ENCODE measurements around the gene MAGI2.
A peak's percentile ranks its signal among the peaks of the same experiment; 100 is the strongest.

MAGI2 gene

DNA sequence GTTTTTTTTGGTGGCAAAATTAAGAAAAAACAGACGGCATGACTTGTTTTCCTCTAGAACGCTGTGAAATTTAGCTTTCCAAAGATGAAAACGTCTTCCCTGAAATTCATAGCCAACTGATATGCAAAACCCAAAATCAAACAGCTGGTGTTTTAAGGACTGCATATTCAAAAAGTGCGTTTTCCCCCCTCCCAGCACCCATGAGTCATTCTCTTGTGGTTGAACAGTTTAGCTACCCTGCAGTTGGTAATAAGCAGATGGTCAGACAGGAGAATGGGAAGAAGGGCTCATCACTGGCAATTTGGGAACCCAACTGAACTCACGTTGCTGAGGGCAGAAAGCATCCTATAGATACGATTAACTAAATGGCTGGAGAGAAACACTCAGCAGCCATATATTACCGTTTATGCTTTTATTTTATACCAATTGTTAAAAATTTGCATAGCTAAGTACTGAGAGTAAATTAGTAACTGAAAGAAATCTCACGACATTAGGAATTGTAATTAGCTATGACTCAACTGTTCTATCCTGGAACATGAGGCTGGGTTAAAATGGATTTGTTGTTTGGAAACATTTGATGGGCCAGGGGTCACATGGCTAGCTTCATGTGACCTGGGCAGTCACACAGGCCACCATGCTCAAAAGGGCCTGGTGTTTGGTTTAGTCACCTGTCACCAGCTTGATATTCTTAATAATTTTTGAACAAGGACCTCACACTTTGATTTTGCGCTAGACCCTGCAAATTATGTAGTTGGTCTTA, 1311.8 kb downstream of the MAGI2 start:
- peak; percentile 43 for DNase-seq (ENCODE audit: low read depth)

DNA sequence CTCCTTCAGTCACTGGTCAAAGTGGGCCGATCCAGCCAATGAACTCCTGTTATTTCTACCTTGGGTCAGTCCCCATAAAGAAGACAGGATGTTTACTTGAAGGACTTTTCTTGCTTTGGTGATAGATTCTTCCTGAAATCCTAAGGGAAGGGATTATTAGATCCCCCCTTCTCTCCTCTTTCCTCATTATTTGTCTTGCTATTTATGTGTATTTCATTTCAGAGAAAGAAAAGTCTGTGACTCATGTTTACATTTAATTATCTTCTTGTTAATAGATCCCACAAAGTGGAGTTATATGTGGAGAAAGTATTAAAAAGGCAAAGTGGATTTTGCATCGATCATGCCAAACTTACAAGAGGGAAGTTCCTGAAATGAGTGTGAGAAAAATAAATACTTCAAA, 1313.4 kb downstream of the MAGI2 start:
- DNase-seq (ENCODE audit: low read depth), result no peak

DNA sequence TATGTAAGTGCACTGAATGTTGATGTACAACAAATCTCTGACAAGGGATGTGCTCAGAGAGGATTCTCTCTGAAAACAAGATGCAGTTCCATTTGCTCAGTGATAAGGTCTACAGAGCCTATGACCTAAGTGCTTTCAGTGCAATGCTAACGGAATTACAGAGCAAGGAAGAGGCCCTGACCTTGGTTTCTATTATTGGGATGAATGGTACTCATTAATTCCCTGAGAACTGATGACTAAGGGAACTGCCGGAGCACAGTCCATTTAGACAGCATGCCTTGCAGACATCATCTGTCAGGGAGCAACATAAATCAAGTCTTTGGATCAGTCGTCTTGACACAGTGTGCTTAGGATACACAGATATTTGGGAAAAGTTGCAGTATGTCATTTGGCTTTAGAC, 1314.1 kb downstream of the MAGI2 start:
- DNase-seq (ENCODE audit: low read depth), result peak; percentile 48

DNA sequence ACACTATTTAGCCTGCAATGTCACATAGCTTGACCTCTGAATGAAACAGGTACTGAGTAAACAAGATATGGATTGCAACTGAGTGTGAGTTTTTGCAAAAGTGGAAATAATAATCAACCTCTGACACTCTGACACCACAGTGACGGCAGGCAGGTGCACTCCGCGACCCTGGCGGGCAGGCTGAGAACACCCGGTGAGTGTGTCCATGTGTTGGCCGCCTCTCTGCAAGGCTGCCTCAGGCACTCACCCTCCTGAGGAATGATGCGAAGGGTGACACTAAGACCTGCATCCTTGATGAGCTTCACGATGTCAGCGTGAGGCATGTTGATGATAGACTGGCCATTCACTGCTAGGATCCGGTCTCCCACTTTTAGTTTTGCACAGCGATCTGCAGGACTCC, 1318.7 kb downstream of the MAGI2 start:
- no peak for DNase-seq (ENCODE audit: low read depth)

DNA sequence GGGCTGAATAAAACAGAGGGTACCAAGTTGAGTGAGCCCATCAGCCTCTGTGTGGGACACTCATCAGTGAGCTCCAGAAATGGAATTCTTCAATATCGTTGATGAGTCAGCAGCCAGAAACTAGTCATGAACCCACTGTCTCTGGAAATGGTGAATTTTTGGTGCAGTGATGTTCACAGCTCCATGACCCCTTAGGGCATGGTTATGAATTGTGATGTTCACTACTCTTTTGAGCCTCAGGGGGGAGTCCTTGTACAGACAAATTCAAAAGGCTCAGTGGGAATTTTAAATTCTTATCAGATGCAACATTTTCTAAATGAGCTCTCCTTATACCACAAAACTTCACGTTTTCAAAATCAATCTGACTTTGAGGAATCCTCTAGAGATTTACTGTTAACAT, 1319.2 kb downstream of the MAGI2 start:
- peak; percentile 44 for DNase-seq (ENCODE audit: low read depth)

DNA sequence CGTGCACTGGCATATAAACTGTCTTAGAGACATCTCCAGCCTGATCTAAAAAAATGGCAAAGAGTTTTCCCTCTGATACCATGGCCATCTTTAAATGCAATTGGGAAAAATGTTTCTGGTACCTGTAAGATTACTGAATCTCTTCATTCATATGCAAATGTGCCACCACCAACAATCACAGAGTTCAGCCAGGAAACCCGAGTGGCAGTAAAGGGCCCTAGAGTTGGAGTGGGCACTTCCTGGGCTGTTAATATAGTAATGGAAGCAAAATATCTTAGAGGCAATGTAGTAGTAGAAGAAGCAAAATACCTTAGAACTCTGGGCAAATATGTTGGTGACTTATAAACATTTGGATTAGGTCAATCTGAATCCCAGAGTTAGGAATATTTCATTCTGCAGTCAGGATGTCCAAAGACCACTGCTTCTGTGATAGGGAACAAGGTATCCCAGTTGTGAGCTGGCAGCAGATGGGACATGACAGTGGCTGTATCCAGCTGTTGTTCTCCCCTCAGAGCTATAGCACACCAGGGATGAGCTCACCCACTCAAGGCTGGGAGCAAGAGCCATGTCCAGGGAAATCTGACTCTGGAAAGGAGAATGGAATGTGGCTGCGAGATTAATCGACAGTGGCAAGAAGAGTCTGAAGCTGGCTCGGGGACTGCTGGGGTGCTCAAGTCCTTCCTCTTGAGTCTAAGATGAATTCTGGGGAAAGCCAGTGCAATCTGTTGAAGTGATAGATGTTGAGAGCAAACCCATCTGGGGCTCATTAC, 1322.8 kb downstream of the MAGI2 start:
- no peak for DNase-seq (ENCODE audit: low read depth)

DNA sequence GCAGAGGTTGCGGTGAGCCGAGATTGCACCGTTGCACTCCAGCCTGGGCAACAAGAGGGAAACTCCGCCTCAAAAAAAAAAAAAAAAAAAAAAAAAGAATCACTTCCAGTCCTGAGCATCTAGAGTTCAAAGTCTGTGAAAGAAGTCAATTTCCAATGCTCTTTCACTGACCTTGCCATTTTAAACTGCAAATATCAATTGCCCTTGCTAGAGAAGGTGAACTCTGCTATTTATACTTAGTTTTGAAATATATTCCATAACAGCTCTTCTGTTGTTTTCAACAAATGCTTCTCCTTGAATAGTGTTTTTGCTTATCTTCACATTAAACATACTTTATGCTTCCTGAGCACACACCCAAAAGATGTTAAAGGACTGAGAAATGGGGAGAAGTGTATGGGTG, 1323.6 kb downstream of the MAGI2 start:
- DNase-seq (ENCODE audit: low read depth), result no peak

DNA sequence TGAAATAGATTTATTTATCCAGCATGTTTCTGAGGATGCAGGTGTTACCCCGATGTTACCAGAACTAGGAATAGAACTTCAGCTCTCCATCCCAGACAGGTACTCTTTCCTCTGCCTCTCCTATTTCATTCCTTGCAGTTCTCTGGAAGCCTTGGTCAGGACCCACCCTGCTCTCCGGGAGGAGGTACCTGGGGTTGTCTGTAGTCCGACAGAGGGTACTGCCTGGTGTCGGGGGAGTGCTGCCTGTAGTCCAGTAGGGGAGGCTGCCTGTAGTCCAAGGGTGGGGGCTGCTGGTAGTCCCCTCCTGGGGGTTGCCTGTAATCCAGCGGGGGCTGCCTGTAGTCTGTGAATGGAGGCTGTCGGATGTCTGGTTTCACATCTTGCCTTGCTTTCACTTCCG, 1326.5 kb downstream of the MAGI2 start:
- no peak for DNase-seq (ENCODE audit: low read depth)

DNA sequence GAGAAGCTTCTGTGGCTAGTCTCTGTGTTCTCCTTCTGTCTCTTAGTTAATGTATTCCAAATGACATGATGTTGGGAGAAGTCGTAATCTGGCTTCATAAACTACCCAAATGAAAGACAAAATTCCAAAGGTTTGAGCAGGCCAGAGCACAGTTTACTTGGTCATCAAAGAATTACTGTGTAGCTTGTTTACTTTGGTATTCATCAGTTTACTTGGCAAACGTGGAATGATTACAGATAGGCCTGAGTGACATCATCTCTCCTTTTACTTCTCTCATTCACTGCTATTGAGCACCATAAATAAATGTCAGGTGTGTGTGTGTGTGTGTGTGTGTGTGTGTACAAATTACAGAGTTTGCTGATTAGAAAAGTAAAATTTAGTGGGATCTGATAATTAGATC, 1327.6 kb downstream of the MAGI2 start:
- peak; percentile 42 for DNase-seq (ENCODE audit: low read depth)

DNA sequence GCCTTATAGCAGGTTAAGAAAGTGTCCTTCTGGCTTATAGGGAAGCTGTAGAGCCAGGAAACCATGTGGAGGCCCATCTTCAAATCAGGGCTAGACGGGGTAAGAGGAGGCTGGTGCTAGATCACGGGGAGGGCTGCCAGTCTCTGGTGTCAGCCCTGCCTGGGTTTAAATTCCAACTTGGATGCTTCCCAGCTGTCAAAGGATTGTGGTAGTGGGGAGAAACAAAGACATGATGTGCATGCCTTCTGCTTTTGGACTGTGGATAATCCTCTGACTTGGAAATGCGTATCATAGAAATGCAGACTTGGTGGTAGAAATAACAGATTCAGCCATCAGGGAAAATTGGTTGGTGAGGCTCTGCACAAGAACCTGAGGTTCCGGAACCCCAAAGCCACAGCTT, 1329.3 kb downstream of the MAGI2 start:
- DNase-seq (ENCODE audit: low read depth), result no peak

DNA sequence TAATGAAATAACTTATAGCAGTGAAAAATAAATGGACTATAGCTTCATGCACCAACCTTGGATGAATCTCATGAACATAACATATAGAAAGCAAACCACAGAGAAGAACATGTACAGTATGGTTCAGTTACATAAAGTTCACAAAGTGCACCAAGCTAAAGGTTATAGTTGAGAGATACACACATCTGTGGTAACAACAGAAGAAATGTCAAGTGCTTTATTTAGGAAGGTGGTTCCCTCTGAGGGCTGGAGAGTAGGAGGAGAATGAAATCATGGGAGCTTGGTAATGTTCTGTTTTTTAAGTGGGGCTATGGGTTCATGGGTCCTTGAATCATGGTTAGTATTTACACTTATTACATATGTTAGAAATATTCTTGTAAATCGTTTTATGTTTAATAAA, 1331.6 kb downstream of the MAGI2 start:
- DNase-seq (ENCODE audit: low read depth), result no peak

DNA sequence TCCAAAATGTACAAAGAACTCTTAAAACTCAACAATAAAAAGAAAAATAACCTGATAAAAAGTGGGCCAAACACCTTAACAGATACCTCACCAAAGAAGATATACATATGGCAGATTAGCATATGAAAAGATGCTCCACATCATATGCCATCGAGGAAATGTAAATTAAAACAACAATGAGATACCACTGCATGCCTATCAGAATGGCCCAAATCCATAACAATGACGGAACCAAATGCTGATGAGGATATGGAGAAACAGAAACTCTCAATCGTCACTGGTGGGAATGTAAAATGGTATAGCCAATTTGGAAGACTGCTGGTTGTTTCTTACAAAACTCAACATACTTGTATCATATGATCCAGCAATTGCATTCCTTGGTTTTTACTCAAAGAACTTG, 1335.0 kb downstream of the MAGI2 start:
- no peak for DNase-seq (ENCODE audit: low read depth)

DNA sequence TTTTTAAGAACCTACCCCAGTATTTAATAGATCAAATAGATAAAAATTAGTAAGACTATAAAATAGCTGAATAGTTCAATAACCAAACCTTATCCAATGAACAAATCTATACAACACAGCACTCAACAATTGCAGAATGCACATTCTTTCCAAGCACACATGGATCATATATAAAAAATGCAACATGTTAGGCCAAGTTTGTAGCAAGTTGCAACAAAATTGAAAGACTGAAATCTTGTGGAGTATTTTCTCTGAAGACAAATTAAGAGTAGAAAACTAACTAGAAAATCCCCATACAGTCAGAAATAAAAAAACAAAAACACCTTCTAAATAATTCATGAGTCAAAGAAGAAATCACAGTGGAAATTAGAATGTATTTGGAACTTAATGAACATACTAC, 1337.6 kb downstream of the MAGI2 start:
- DNase-seq (ENCODE audit: low read depth), result no peak

DNA sequence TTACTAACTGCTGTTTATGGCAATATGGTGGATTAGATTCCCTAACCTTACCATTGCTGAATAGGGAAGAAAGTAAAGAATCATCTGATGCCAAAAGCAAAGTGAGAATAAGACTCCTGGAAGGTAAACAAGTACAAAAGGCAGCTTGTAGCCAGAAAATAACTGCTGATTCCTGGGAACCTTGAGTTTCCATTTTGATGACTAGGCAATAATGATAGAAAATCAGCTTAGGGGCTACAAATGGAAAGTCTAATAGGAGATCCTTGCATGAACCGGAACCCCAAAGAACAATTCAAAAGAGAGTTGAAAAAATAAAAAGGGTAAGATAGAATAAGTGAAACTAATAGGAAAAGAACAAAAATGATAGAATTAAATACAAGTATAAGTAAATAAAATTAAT, 1338.5 kb downstream of the MAGI2 start:
- no peak for DNase-seq (ENCODE audit: low read depth)

DNA sequence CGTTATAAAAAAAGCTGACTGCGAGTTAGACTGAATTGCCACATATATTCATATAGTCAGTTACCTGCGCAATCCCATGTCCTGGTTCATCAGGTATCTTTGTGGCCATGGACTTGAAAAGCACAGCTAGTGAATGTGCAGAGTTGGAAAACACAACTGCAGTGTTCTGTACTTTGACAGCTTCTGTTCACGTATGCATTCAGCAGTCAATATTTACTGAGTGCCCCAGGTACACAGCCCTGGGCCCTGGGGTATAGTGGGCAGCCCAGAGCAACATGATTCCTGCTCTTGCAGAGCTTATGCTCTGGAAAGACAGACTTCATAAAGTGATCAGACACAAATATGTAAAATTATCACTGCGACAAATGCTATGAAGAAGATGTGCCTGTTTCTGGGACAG, 1341.0 kb downstream of the MAGI2 start:
- DNase-seq (ENCODE audit: low read depth), result no peak

DNA sequence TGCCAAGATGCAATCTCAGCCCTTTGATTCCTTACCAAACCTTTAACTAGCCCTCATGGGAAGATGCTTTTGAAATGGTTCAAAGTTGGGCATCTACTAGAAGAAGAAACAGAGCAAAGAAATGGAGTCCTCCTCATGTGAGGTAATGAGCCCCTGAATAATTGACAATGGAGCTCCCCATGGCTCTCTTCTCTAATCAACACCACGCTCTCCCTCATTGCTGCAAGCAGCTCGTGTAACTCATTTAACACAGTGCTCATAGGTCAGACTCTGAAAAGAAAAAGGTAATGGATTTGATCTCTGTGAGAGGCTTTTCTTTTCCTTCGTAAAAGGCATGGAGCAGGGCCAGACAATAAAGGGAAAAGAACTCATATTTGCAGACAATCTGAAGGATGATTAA, 1342.1 kb downstream of the MAGI2 start:
- no peak for DNase-seq (ENCODE audit: low read depth)

DNA sequence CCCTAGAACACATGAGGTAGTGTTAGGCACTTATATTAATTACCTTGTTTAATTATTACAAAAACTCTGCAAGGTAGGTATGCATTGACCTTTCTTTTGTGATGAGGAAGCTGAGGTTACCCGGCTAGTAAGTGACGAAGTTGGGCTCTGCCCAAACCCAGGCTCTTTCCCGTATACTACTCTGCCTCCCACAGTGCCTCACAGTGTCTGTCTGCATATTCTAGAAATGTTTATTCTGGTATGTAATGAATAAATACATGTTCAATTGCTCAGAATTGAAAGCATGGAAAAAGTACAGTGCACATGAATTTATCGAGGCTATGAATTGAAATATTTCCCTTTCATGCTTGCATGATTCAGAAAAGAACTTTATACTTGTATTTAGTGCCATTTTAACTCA, 1350.0 kb downstream of the MAGI2 start:
- no peak for DNase-seq (ENCODE audit: low read depth)

DNA sequence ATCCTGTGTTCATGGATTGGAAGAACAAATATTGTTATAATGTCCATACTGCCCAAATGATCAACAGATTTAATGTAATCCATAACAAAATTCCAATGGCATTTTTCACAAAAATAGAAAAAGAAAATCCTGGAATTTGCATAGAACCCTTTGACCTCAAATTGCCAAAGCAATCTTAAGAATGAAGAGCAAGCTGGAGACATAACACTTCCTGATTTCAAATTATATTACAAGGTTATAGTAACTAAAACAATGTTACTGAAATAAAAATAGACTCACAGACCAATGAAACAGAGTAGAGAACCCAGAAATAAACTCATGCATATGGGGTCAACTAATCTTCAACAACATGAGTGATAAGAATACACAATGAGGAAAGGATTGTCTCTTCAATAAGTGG, 1352.4 kb downstream of the MAGI2 start:
- no peak for DNase-seq (ENCODE audit: low read depth)

DNA sequence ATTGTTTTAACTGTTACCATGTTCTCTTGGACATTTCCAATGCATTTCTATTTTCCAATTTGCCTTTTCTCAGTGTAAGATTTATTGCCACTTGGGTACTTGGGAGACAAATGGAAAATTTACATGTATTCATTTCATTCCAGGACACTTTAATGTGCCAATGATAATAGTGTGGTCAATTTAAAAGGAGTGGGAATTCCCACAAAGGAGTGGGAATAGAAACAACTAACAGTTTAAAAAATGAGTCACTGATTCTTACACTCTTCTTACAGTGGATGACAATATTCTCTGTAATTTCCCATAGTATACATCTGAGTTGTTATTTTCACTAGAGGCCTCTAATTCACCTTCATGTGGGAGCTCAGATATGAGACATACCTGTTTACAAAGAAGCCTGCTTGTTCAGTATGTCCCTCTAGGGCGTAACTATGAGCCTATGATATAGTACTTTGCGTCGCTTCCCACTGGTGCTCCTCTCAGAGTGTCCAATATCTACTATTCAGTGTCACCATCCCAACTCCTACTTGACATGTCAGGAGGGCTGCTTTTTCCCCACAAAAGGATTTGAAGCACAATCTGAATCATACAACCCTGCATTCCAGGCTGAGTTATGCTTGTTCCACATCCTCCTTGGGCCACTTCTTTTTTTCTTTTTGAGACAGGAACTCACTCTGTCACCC, 1353.6 kb downstream of the MAGI2 start:
- no peak for DNase-seq (ENCODE audit: low read depth)

DNA sequence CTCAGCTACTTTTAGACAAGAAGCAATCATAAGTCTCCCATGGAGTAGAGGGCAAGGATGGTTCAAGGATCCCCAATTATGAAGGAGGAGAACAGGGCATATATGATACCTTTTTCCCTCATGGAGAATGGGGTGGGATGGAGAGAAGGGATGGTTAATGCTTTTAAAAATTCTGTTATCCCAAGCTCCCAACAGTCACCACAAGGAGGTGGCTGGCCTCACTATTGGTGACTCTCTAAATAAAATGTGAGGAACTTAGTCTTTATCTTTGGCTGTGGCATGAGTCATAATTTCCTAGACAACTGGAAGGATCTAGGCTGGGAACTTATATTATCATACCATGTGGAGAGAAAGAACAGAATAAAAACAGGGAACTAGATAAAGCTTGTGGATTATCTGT, 1357.9 kb downstream of the MAGI2 start:
- DNase-seq (ENCODE audit: low read depth), result no peak

DNA sequence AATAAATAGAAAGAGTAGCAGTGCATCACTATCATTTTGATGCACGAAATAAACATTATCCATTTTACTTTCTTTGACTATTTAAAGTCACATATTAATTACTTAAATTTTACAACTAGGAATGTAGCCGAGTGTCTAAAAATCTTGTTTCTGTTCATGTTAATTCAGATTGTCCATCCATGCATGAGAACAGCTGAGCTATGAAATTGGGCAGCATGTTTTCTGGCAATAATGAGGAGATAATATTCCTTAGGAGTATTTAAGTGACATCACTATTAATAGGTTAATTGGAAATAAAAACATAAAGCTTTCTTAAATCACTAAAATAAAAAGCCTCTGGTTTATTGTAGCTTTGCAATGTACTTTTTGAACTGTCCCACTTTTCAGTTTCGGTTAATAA, 1361.1 kb downstream of the MAGI2 start:
- no peak for DNase-seq (ENCODE audit: low read depth)

DNA sequence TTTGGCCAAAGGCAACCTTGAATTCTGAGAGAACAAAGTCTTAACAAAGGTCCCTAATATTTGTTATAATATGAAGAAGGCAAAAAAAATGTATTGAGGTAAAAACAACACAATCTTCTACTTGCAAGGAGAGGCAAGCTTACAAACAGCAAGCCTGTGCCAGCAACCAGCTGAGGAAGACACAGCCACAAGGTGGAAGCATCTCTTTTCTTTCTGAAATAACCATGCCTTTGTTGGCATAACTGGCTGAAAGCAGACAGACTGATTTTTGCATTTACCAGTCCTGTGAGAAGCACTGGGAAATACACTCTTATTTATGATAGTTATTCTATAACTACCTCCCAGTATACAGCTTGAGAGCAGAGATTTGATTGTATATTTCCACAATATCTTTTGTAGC, 1362.9 kb downstream of the MAGI2 start:
- DNase-seq (ENCODE audit: low read depth), result no peak

DNA sequence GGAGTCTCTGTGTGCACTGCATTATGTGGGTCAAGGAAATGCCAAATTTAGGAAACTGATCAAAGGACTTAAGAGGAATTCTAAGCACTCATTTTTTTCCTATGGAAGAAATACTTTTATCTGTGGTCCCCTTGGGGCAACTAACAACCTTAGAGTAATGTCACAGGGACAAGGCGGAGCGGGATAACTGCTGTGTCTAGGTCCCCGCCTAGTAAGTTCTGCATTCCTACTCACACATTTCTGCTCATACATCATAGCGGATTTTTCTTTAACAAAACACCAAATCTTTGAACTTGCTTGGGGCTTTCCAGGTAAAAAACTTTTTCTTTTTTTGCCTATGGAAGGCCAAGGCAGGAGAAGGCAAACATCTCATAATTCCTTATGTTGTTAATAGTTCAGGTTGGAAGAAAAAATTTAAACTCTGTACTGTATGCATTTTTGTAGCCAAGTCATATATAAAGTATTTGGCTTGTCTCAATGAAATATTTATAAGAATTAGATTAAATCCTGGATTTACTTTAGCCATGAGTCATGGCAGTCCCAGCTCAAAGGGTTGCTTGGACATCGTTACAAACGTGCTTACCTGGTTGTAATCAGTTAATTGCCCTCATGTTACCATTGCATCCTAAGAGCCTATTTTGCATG, 1369.9 kb downstream of the MAGI2 start:
- DNase-seq (ENCODE audit: low read depth), result no peak
